ENCODE data around the gene MRPS27.

- TF ChIP-seq, protein P1, sequence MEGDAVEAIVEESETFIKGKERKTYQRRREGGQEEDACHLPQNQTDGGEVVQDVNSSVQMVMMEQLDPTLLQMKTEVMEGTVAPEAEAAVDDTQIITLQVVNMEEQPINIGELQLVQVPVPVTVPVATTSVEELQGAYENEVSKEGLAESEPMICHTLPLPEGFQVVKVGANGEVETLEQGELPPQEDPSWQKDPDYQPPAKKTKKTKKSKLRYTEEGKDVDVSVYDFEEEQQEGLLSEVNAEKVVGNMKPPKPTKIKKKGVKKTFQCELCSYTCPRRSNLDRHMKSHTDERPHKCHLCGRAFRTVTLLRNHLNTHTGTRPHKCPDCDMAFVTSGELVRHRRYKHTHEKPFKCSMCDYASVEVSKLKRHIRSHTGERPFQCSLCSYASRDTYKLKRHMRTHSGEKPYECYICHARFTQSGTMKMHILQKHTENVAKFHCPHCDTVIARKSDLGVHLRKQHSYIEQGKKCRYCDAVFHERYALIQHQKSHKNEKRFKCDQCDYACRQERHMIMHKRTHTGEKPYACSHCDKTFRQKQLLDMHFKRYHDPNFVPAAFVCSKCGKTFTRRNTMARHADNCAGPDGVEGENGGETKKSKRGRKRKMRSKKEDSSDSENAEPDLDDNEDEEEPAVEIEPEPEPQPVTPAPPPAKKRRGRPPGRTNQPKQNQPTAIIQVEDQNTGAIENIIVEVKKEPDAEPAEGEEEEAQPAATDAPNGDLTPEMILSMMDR (conservative IDR thresholded peaks at IDR 0.05) = no peak
- TF ChIP-seq ZFX (IDR thresholded peaks at IDR 0.05) = no peak
Observed at GRCh38 chr5:72307573-72307967, 12.5 kb downstream of the MRPS27 start.
